GM11168 (cell line): ENCODE measurements around the gene PIEZO1.

ENCODE experiments used
- in situ Hi-C: fragments of 300-500 bp; cut with MboI; formaldehyde crosslinking; loops from one replicate; pipeline ENCODE4 v1.12.0; 2022; ENCODE audit warnings: low sequenced_read_pairs; ENCODE audit not compliant: unreplicated experiment

Gene PIEZO1

GRCh38 chr16:88755745-88756443 is 29.1 kb downstream of the PIEZO1 start:
- in situ Hi-C loops = no loop called here

GRCh38 chr16:88754912-88755744 is 29.9 kb downstream of the PIEZO1 start:
- in situ Hi-C loops = loop anchor here (5.0 kb wide), 1 partner anchor 32 kb away; the partner anchor contains the start of gene PIEZO1

GRCh38 chr16:88754109-88754911 is 30.7 kb downstream of the PIEZO1 start:
- in situ Hi-C loops = loop anchor here (5.0 kb wide), 1 partner anchor 33 kb away; the partner anchor contains the start of gene PIEZO1

GRCh38 chr16:88753602-88754001 is 31.4 kb downstream of the PIEZO1 start:
- in situ Hi-C loops = loop anchor here (5.0 kb wide), 1 partner anchor 34 kb away; the partner anchor contains the start of gene PIEZO1

- in situ Hi-C loops = loop anchor here (5.0 kb wide), 1 partner anchor 34 kb away; the partner anchor contains the start of gene PIEZO1
These were observed 31.8 kb downstream of the PIEZO1 start for GRCh38 chr16:88753191-88753590.

- in situ Hi-C loops = loop anchor here (5.0 kb wide), 1 partner anchor 35 kb away; the partner anchor contains the start of gene PIEZO1
These were observed 32.5 kb downstream of the PIEZO1 start for GRCh38 chr16:88752386-88753002.

GRCh38 chr16:88750854-88751253 is 34.2 kb downstream of the PIEZO1 start:
- in situ Hi-C loops = loop anchor here (5.0 kb wide), 1 partner anchor 36 kb away; the partner anchor contains the start of gene PIEZO1

- in situ Hi-C loops = no loop called here
These were observed 35.7 kb downstream of the PIEZO1 start for GRCh38 chr16:88749358-88749757.

GRCh38 chr16:88748364-88748763 is 36.7 kb downstream of the PIEZO1 start:
- in situ Hi-C loops = no loop called here

- in situ Hi-C loops = no loop called here
These were observed 37.3 kb downstream of the PIEZO1 start for GRCh38 chr16:88747588-88748301.

GRCh38 chr16:88746506-88746905 is 38.5 kb downstream of the PIEZO1 start:
- in situ Hi-C loops = no loop called here

- in situ Hi-C loops = no loop called here
These were observed 40.2 kb downstream of the PIEZO1 start for GRCh38 chr16:88744577-88745521.

GRCh38 chr16:88743693-88744576 is 41.1 kb downstream of the PIEZO1 start:
- in situ Hi-C loops = no loop called here

GRCh38 chr16:88742896-88743605 is 42.0 kb downstream of the PIEZO1 start:
- in situ Hi-C loops = no loop called here

GRCh38 chr16:88741368-88741767 is 43.7 kb downstream of the PIEZO1 start:
- in situ Hi-C loops = no loop called here

- in situ Hi-C loops = no loop called here
These were observed 44.3 kb downstream of the PIEZO1 start for GRCh38 chr16:88740727-88741055.
